ENCODE data around the gene TRAPPC6A. TPM values are rescaled to one million over a fixed set of nuclear protein-coding genes. Genes with fewer than 3 reads are reported as not detected.

The TRAPPC6A gene
- total and polyA plus RNA-seq, 2 donors (not counting 1 experiment from before 2014, with no cell fraction given), result 9.3 to 15.9 TPM

- Histone ChIP-seq H3K4me2 (ENCODE audit: extremely low read depth, insufficient read depth, low read length) (no peak overlapping the region), H4K20me1 (ENCODE audit: control insufficient read depth, extremely low read depth, insufficient read depth, low read length) (no peaks in the 10 kb centered on the region)
Observed at GRCh38 chr19:45215391-45216191, 37.6 kb upstream of the TRAPPC6A start.

GRCh38 chr19:45213031-45213430, 35.0 kb upstream of the TRAPPC6A start:
- DNase-seq (ENCODE audit: low read depth in 2 of 2), result no peak
- H3K4me1 ChIP-seq (ENCODE audit: control insufficient read depth, extremely low read depth, insufficient read depth, low read length), result peaks cover 2% of the 10 kb centered on the region
- no peak overlapping the region for H2AFZ ChIP-seq (ENCODE audit: low read length)
- no peak overlapping the region for H3K4me2 ChIP-seq (ENCODE audit: extremely low read depth, insufficient read depth, low read length)
- no peaks in the 10 kb centered on the region for H3K79me2 ChIP-seq (ENCODE audit: control insufficient read depth, insufficient read depth, low read length)
- no peak overlapping the region for H3K9ac ChIP-seq (ENCODE audit: insufficient read depth, low read length)
- H3K27ac ChIP-seq (ENCODE audit: insufficient read depth, low read length), result no peak overlapping the region
- H3K9me3 ChIP-seq (ENCODE audit: control insufficient read depth, insufficient read depth, low read depth, low read length), result no peaks in the 10 kb centered on the region
- H3K36me3 ChIP-seq (ENCODE audit: control insufficient read depth, insufficient read depth, low read length), result no peaks in the 10 kb centered on the region
- peaks cover 25% of the 10 kb centered on the region for H3K27me3 ChIP-seq (ENCODE audit: control insufficient read depth, insufficient read depth, low read length)
- no peaks in the 10 kb centered on the region for H4K20me1 ChIP-seq (ENCODE audit: control insufficient read depth, extremely low read depth, insufficient read depth, low read length)
- TF ChIP-seq CTCF (conservative IDR thresholded peaks at IDR 0.05 in 1 of 2, IDR thresholded peaks at IDR 0.05 in 1 of 2; ENCODE audit: low read depth in 1 of 2, low read length in 2 of 2), result no peak
- TF ChIP-seq EZH2 (IDR thresholded peaks at IDR 0.05; ENCODE audit: low read length, missing control alignments), result no peak
- H3K4me3 ChIP-seq (replicated peaks in 1 of 4; ENCODE audit: control extremely low read depth in 1 of 4, insufficient read depth in 1 of 4, low read depth in 3 of 4, low read length in 4 of 4), result no peak overlapping the region

More at GRCh38 chr19:45215391-45216191, 37.6 kb upstream of the TRAPPC6A start:
- DNase-seq (ENCODE audit: low read depth in 2 of 2), result peak in 1 of 2 donors; percentile 9
- H3K27me3 ChIP-seq (ENCODE audit: control insufficient read depth, insufficient read depth, low read length), result peaks cover 34% of the 10 kb centered on the region
- no peak overlapping the region for H3K4me3 ChIP-seq (replicated peaks in 1 of 4; ENCODE audit: control extremely low read depth in 1 of 4, insufficient read depth in 1 of 4, low read depth in 3 of 4, low read length in 4 of 4)
- H3K36me3 ChIP-seq (ENCODE audit: control insufficient read depth, insufficient read depth, low read length), result no peaks in the 10 kb centered on the region
- H3K9me3 ChIP-seq (ENCODE audit: control insufficient read depth, insufficient read depth, low read depth, low read length), result no peaks in the 10 kb centered on the region
- no peak overlapping the region for H3K9ac ChIP-seq (ENCODE audit: insufficient read depth, low read length)
- TF ChIP-seq EZH2 (IDR thresholded peaks at IDR 0.05; ENCODE audit: low read length, missing control alignments) (no peak), CTCF (conservative IDR thresholded peaks at IDR 0.05 in 1 of 2, IDR thresholded peaks at IDR 0.05 in 1 of 2; ENCODE audit: low read depth in 1 of 2, low read length in 2 of 2) (no peak)
- H2AFZ ChIP-seq (ENCODE audit: low read length), result no peak overlapping the region
- no peaks in the 10 kb centered on the region for H3K79me2 ChIP-seq (ENCODE audit: control insufficient read depth, insufficient read depth, low read length)
- H3K27ac ChIP-seq (ENCODE audit: insufficient read depth, low read length), result no peak overlapping the region
- peaks cover 2% of the 10 kb centered on the region for H3K4me1 ChIP-seq (ENCODE audit: control insufficient read depth, extremely low read depth, insufficient read depth, low read length)

- Histone ChIP-seq H3K79me2 (ENCODE audit: control insufficient read depth, insufficient read depth, low read length) (no peaks in the 10 kb centered on the region), H3K9me3 (ENCODE audit: control insufficient read depth, insufficient read depth, low read depth, low read length) (no peaks in the 10 kb centered on the region), H3K4me2 (ENCODE audit: extremely low read depth, insufficient read depth, low read length) (no peak overlapping the region), H3K4me1 (ENCODE audit: control insufficient read depth, extremely low read depth, insufficient read depth, low read length) (peaks cover 2% of the 10 kb centered on the region), H3K4me3 (replicated peaks in 1 of 4; ENCODE audit: control extremely low read depth in 1 of 4, insufficient read depth in 1 of 4, low read depth in 3 of 4, low read length in 4 of 4) (no peak overlapping the region), H3K27ac (ENCODE audit: insufficient read depth, low read length) (no peak overlapping the region), H3K36me3 (ENCODE audit: control insufficient read depth, insufficient read depth, low read length) (no peaks in the 10 kb centered on the region), H2AFZ (ENCODE audit: low read length) (no peak overlapping the region), H3K27me3 (ENCODE audit: control insufficient read depth, insufficient read depth, low read length) (peaks cover 14% of the 10 kb centered on the region), H4K20me1 (ENCODE audit: control insufficient read depth, extremely low read depth, insufficient read depth, low read length) (no peaks in the 10 kb centered on the region), H3K9ac (ENCODE audit: insufficient read depth, low read length) (no peak overlapping the region)
- DNase-seq (ENCODE audit: low read depth in 2 of 2), result peak in 1 of 2 donors; percentile 19
- TF ChIP-seq EZH2 (IDR thresholded peaks at IDR 0.05; ENCODE audit: low read length, missing control alignments), result no peak
- TF ChIP-seq CTCF (conservative IDR thresholded peaks at IDR 0.05 in 1 of 2, IDR thresholded peaks at IDR 0.05 in 1 of 2; ENCODE audit: low read depth in 1 of 2, low read length in 2 of 2), result no peak
Observed at GRCh38 chr19:45211751-45212381, 33.8 kb upstream of the TRAPPC6A start.

Data from fibroblast of lung (primary cell).